CD4-positive, alpha-beta T cell (primary cell): ENCODE results near the gene TCTN2. TPM values are rescaled to one million over a fixed set of nuclear protein-coding genes. Genes with fewer than 3 reads are reported as not detected.

Experiments
- ATAC-seq: fragments of 200-7000 bp; cut with Tn5 transposase; one replicate; pipeline ENCODE4 v1.10.0; 2022; ENCODE audit warnings: mild to moderate bottlenecking; ENCODE audit not compliant: poor library complexity
- CTCF ChIA-PET: fragments of 350-600 bp; sonication (Branson Sonifier 250); formaldehyde crosslinking; loops from one replicate; lab custom pipeline; 2021; ENCODE audit warnings: antibody characterized with exemption, inconsistent platforms; lab: Charles Lee
- POLR2A ChIA-PET: fragments of 350-600 bp; sonication (Branson Sonifier 250); formaldehyde crosslinking; loops from one replicate; lab custom pipeline; 2021; ENCODE audit warnings: antibody characterized with exemption, inconsistent platforms; lab: Charles Lee
- DNase-seq, 14 experiments: peaks; one replicate each; pipeline ENCODE4 v3.0.0-alpha.2; 2013 to 2020; ENCODE audit warnings: mixed read lengths in 2 of 14
- H3K27ac ChIP-seq, 2 donors: one replicate each; pipeline versions ENCODE4 v1.5.1 to v1.7.0; 2013; ENCODE audit warnings: low read length in 2 of 2, low read depth in 1 of 2, mild to moderate bottlenecking in 1 of 2
- H3K27me3 ChIP-seq, 2 experiments: 1 replicate in 1 of 2; 2 replicates in 1 of 2; pipeline versions ENCODE4 v1.6.1 to v1.7.0; 2013; ENCODE audit warnings: low read length in 2 of 2, control low read depth in 1 of 2, mild to moderate bottlenecking in 1 of 2, moderate library complexity in 1 of 2; ENCODE audit not compliant: insufficient read depth in 2 of 2, control insufficient read depth in 1 of 2
- H3K36me3 ChIP-seq: one replicate; pipeline ENCODE4 v1.6.1; 2013; ENCODE audit warnings: low read length, control low read depth; ENCODE audit not compliant: insufficient read depth
- H3K4me1 ChIP-seq: one replicate; pipeline ENCODE4 v1.6.1; 2013; ENCODE audit warnings: low read length, control low read depth; ENCODE audit not compliant: insufficient read depth
- H3K4me3 ChIP-seq: one replicate; pipeline ENCODE4 v1.5.1; 2013; ENCODE audit warnings: mild to moderate bottlenecking, low read length, moderate library complexity
- H3K9me3 ChIP-seq, 2 experiments: 1 replicate in 1 of 2; 2 replicates in 1 of 2; pipeline versions ENCODE4 v1.6.1 to v1.7.0; 2013; ENCODE audit warnings: low read length in 2 of 2, mild to moderate bottlenecking in 2 of 2, control low read depth in 1 of 2, moderate library complexity in 1 of 2; ENCODE audit not compliant: control insufficient read depth in 1 of 2, insufficient read depth in 1 of 2
- H3K27ac Mint-ChIP-seq: one replicate; pipeline ENCODE4 v1.8.0; 2020; ENCODE audit warnings: mixed read lengths
- H3K27me3 Mint-ChIP-seq: one replicate; pipeline ENCODE4 v1.8.0; 2021; ENCODE audit warnings: mixed read lengths
- H3K36me3 Mint-ChIP-seq: one replicate; pipeline ENCODE4 v1.8.0; 2021; ENCODE audit warnings: low read depth, mixed read lengths
- H3K4me1 Mint-ChIP-seq: one replicate; pipeline ENCODE4 v1.8.0; 2021; ENCODE audit warnings: low read depth, mixed read lengths
- H3K4me3 Mint-ChIP-seq: one replicate; pipeline ENCODE4 v1.8.0; 2020; ENCODE audit warnings: mild to moderate bottlenecking, mixed read lengths
- H3K9me3 Mint-ChIP-seq: one replicate; pipeline ENCODE4 v1.8.0; 2020; ENCODE audit warnings: mixed read lengths
- CTCF ChIP-seq: fragments of 200-600 bp; IDR thresholded peaks from one replicate; pipeline ENCODE4 v1.8.0; 2022; ENCODE audit warnings: antibody characterized with exemption, mild to moderate bottlenecking
- intact Hi-C, 2 experiments: fragments of 100-400 bp; cut with DNase I in 1 of 2; cut with micrococcal nuclease in 1 of 2; formaldehyde crosslinking; loops; one replicate each; pipeline versions ENCODE4 v1.15.1 to v1.9.0; 2023 to 2025; cut with DNase I, micrococcal nuclease
- total RNA-seq, 174 experiments: library from RNA in 2 of 174; stranded (reverse) in 2 of 174; gene quantifications; one replicate each; pipeline ENCODE4 v1.2.3 and lab custom pipeline; 2021 to 2026

TCTN2 gene
- total RNA-seq, 2 experiments from 2014 or later, result 3.2 to 3.5 TPM

- no peak for DNase-seq
- Histone ChIP-seq H3K9me3 (no peaks in the 10 kb centered on the region), H3K27ac (no peak overlapping the region), H3K36me3 (peaks cover 36% of the 10 kb centered on the region), H3K4me1 (no peaks in the 10 kb centered on the region), H3K27me3 (no peaks in the 10 kb centered on the region), H3K4me3 (no peak overlapping the region)
- H3K4me3 Mint-ChIP-seq, result no peak overlapping the region
- CTCF ChIA-PET, result no interaction called here
- peaks cover 66% of the 10 kb centered on the region for H3K36me3 Mint-ChIP-seq
- no peaks in the 10 kb centered on the region for H3K9me3 Mint-ChIP-seq
- no peak overlapping the region for H3K27ac Mint-ChIP-seq
- POLR2A ChIA-PET, result no interaction called here
- ATAC-seq, result no peak
- intact Hi-C loops, result no loop called here
- peaks cover 6% of the 10 kb centered on the region for H3K4me1 Mint-ChIP-seq
- H3K27me3 Mint-ChIP-seq, result no peaks in the 10 kb centered on the region
- TF ChIP-seq CTCF, result no peak
Measured at GRCh38 chr12:123657211-123657610, 13.7 kb upstream of the TCTN2 start.

GRCh38 chr12:123659996-123660727, 10.8 kb upstream of the TCTN2 start:
- Mint-ChIP-seq H3K27me3 (no peaks in the 10 kb centered on the region), H3K36me3 (peaks cover 48% of the 10 kb centered on the region), H3K9me3 (no peaks in the 10 kb centered on the region), H3K4me3 (no peak overlapping the region), H3K4me1 (peaks cover 6% of the 10 kb centered on the region), H3K27ac (peak overlapping the region; percentile 53)
- H3K27ac ChIP-seq, result peak overlapping the region in 1 of 2 donors; percentile 33
- ATAC-seq (no peak), DNase-seq (no peak)
- ChIA-PET CTCF (interaction anchor here (1.2 kb wide), 1 partner anchor 8 kb away, joined by 3 read pairs; no protein-coding TSS in a partner anchor), POLR2A (no interaction called here)
- no peak overlapping the region for H3K4me3 ChIP-seq
- peaks cover 28% of the 10 kb centered on the region for H3K36me3 ChIP-seq
- H3K9me3 ChIP-seq, result no peaks in the 10 kb centered on the region
- H3K4me1 ChIP-seq, result no peaks in the 10 kb centered on the region
- no peak for TF ChIP-seq CTCF
- no peaks in the 10 kb centered on the region for H3K27me3 ChIP-seq
- intact Hi-C loops, result no loop called here

- no peak overlapping the region for H3K27ac ChIP-seq
- Mint-ChIP-seq H3K9me3 (no peaks in the 10 kb centered on the region), H3K36me3 (peaks cover 5% of the 10 kb centered on the region), H3K27ac (no peak overlapping the region), H3K4me3 (no peak overlapping the region), H3K4me1 (peaks cover 15% of the 10 kb centered on the region), H3K27me3 (no peaks in the 10 kb centered on the region)
- H3K4me1 ChIP-seq, result peaks cover 18% of the 10 kb centered on the region
- H3K36me3 ChIP-seq, result no peaks in the 10 kb centered on the region
- H3K9me3 ChIP-seq, result no peaks in the 10 kb centered on the region
- ChIA-PET CTCF (no interaction called here), POLR2A (no interaction called here)
- no peaks in the 10 kb centered on the region for H3K27me3 ChIP-seq
- no peak overlapping the region for H3K4me3 ChIP-seq
- no peak for TF ChIP-seq CTCF
- DNase-seq, result no peak
- ATAC-seq, result no peak
- intact Hi-C loops, result no loop called here
Measured at GRCh38 chr12:123667771-123668170, 3.1 kb upstream of the TCTN2 start.
